MM.1S (cell line): ENCODE measurements around the gene DCP2.

ENCODE experiments used
- DNase-seq: peaks from one replicate; pipeline ENCODE4 v3.0.0-alpha.2; 2015
- H2AFZ ChIP-seq: fragments of 300-600 bp; sonication (generic); 2 replicates; pipeline ENCODE4 v1.6.0; 2016; ENCODE audit warnings: antibody characterized with exemption, low read length
- H3F3A ChIP-seq: fragments of 300-600 bp; sonication (generic); 2 replicates; pipeline ENCODE4 v1.6.1; 2016; ENCODE audit warnings: mild to moderate bottlenecking, antibody characterized with exemption, low read length, moderate library complexity, mixed read lengths; ENCODE audit not compliant: insufficient read depth
- H3K27ac ChIP-seq: fragments of 300-600 bp; sonication (generic); 2 replicates; pipeline ENCODE4 v1.5.1; 2016; ENCODE audit warnings: mild to moderate bottlenecking, low read length
- H3K27me3 ChIP-seq: fragments of 300-600 bp; sonication (generic); replicated peaks from 2 replicates; pipeline ENCODE4 v1.6.0; 2016; ENCODE audit warnings: low read length; ENCODE audit not compliant: insufficient read depth
- H3K36me3 ChIP-seq: fragments of 300-600 bp; sonication (generic); replicated peaks from 2 replicates; pipeline ENCODE4 v1.6.1; 2016; ENCODE audit warnings: mild to moderate bottlenecking, low read length, mixed read lengths; ENCODE audit not compliant: insufficient read depth
- H3K4me1 ChIP-seq: fragments of 300-600 bp; sonication (generic); 2 replicates; pipeline ENCODE4 v1.6.1; 2016; ENCODE audit warnings: low read length, mixed read lengths
- H3K4me2 ChIP-seq: fragments of 300-600 bp; sonication (generic); 2 replicates; pipeline ENCODE4 v1.6.0; 2016; ENCODE audit warnings: low read depth, low read length
- H3K4me3 ChIP-seq: fragments of 300-600 bp; sonication (generic); 2 replicates; pipeline ENCODE4 v1.5.1; 2016; ENCODE audit warnings: low read length, mixed read lengths
- H3K79me2 ChIP-seq: fragments of 300-600 bp; sonication (generic); 2 replicates; pipeline ENCODE4 v1.6.1; 2016; ENCODE audit warnings: mixed run types, low read length, mixed read lengths
- H3K9ac ChIP-seq: fragments of 300-600 bp; sonication (generic); 2 replicates; pipeline ENCODE4 v1.6.1; 2016; ENCODE audit warnings: low read length, mixed read lengths
- H3K9me2 ChIP-seq: fragments of 300-600 bp; sonication (generic); replicated peaks from 2 replicates; pipeline ENCODE4 v1.6.1; 2016; ENCODE audit warnings: mild to moderate bottlenecking, low read length, mixed read lengths; ENCODE audit not compliant: insufficient read depth
- H3K9me3 ChIP-seq: fragments of 300-600 bp; sonication (generic); replicated peaks from 2 replicates; pipeline ENCODE4 v1.6.1; 2016; ENCODE audit warnings: mild to moderate bottlenecking, low read length, mixed read lengths; ENCODE audit not compliant: insufficient read depth
- H4K20me1 ChIP-seq: fragments of 300-600 bp; sonication (generic); 2 replicates; pipeline ENCODE4 v1.6.1; 2016; ENCODE audit warnings: mild to moderate bottlenecking, low read length, moderate library complexity, mixed read lengths; ENCODE audit not compliant: insufficient read depth
- CTCF ChIP-seq: fragments of 300-600 bp; sonication (generic); IDR thresholded peaks from 2 replicates; pipeline ENCODE4 v1.5.1; 2016; ENCODE audit warnings: antibody characterized with exemption, low read length, mixed read lengths
- EZH2 ChIP-seq: fragments of 300-600 bp; sonication (generic); optimal IDR thresholded peaks from 2 replicates; pipeline ENCODE3; 2017; ENCODE audit warnings: low read depth, mild to moderate bottlenecking, antibody characterized with exemption, low read length, mixed read lengths
- EZH2phosphoT487 ChIP-seq: fragments of 300-600 bp; sonication (generic); IDR thresholded peaks from 2 replicates; pipeline ENCODE4 v1.6.1; 2018; ENCODE audit warnings: antibody characterized with exemption, low read length

The DCP2 gene

GRCh38 chr5:113002423-113002822 is 25.8 kb downstream of the DCP2 start:
- Histone ChIP-seq H3K9me2 (no peaks in the 10 kb centered on the region), H3K27me3 (no peaks in the 10 kb centered on the region), H4K20me1 (no peaks in the 10 kb centered on the region), H3K36me3 (0 out of 2 replicates have a peak, but pooled peaks cover 3% of the 10 kb centered on the region), H3K4me1 (no peaks in the 10 kb centered on the region), H3K4me3 (no peak overlapping the region), H3K9ac (no peak overlapping the region), H3K79me2 (peaks cover 24% of the 10 kb centered on the region), H2AFZ (no peak overlapping the region), H3K9me3 (no peaks in the 10 kb centered on the region), H3K4me2 (no peak overlapping the region), H3K27ac (no peak overlapping the region), H3F3A (no peaks in the 10 kb centered on the region)
- TF ChIP-seq EZH2 (no peak), CTCF (no peak), EZH2phosphoT487 (no peak)
- DNase-seq = no peak

- Histone ChIP-seq H3F3A (no peaks in the 10 kb centered on the region), H3K4me2 (no peak overlapping the region), H3K27me3 (no peaks in the 10 kb centered on the region), H3K4me1 (no peaks in the 10 kb centered on the region), H3K27ac (no peak overlapping the region), H2AFZ (no peak overlapping the region), H3K9me3 (no peaks in the 10 kb centered on the region), H3K79me2 (peaks cover 10% of the 10 kb centered on the region), H3K9ac (no peak overlapping the region), H3K9me2 (no peaks in the 10 kb centered on the region), H4K20me1 (no peaks in the 10 kb centered on the region), H3K4me3 (no peak overlapping the region), H3K36me3 (0 out of 2 replicates have a peak, but pooled peaks cover 3% of the 10 kb centered on the region)
- TF ChIP-seq EZH2 (no peak), CTCF (no peak), EZH2phosphoT487 (no peak)
- no peak for DNase-seq
Observed at GRCh38 chr5:113003763-113004162, 27.2 kb downstream of the DCP2 start.

- TF ChIP-seq EZH2phosphoT487 = no peak
- TF ChIP-seq EZH2 = no peak
- no peak for TF ChIP-seq CTCF
- H3F3A ChIP-seq = no peaks in the 10 kb centered on the region
- no peaks in the 10 kb centered on the region for H3K27me3 ChIP-seq
- H3K36me3 ChIP-seq = 0 out of 2 replicates have a peak, but pooled peaks cover 3% of the 10 kb centered on the region
- DNase-seq = no peak
- H3K4me2 ChIP-seq = no peak overlapping the region
- H3K27ac ChIP-seq = no peak overlapping the region
- no peak overlapping the region for H2AFZ ChIP-seq
- no peaks in the 10 kb centered on the region for H3K9me3 ChIP-seq
- H3K79me2 ChIP-seq = peaks cover 7% of the 10 kb centered on the region; the same call in 1 of the 2 replicates
- no peaks in the 10 kb centered on the region for H3K9me2 ChIP-seq
- H3K9ac ChIP-seq = no peak overlapping the region
- H3K4me3 ChIP-seq = no peak overlapping the region
- H4K20me1 ChIP-seq = no peaks in the 10 kb centered on the region
- no peaks in the 10 kb centered on the region for H3K4me1 ChIP-seq
Observed at GRCh38 chr5:113005454-113005853, 28.9 kb downstream of the DCP2 start.
